ENCODE results near the gene HIGD1C. TPM values are rescaled to one million over a fixed set of nuclear protein-coding genes. Genes with fewer than 3 reads are reported as not detected.

Gene HIGD1C
- total RNA-seq, 1 experiment from 2014 or later = not detected

DNA sequence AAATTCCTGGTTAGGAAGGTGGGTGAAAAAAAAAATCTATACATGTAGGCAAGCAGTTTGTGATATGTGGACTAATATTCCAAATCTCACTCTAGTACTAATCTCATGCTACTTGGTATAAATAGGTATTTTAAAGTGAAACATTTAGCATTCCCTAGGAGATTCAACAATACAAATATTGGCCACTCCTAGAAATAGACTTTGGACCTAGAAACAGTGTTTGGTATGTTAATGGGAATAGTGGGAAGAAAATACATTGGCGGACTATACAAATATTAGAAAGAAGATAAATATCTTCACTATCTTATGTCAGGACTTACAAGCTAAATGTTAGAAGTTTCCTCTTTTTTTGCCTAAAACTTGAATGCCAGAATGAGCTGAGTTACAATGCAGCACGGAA, 28.2 kb downstream of the HIGD1C start:
- Histone ChIP-seq H3K9ac (ENCODE audit: extremely low read depth, insufficient read length, low read length) (no peak overlapping the region), H2BK120ac (ENCODE audit: low read depth, low read length, poor library complexity, severe bottlenecking) (no peak overlapping the region), H3K23ac (ENCODE audit: insufficient read length, low read depth, low read length) (no peak overlapping the region), H3K4me2 (ENCODE audit: insufficient read depth, insufficient read length, low read length) (no peak overlapping the region), H3K4ac (ENCODE audit: low read depth, low read length) (no peak overlapping the region), H4K20me1 (ENCODE audit: control insufficient read depth, insufficient read depth, insufficient read length) (no peaks in the 10 kb centered on the region), H3K27me3 (ENCODE audit: insufficient read depth, low read length) (no peaks in the 10 kb centered on the region), H4K5ac (ENCODE audit: insufficient read length, low read depth, low read length) (no peak overlapping the region), H3K79me1 (ENCODE audit: insufficient read depth, low read depth, low read length, poor library complexity, severe bottlenecking) (no peaks in the 10 kb centered on the region), H2BK12ac (ENCODE audit: insufficient read length, low read depth, low read length) (no peak overlapping the region), H3K18ac (ENCODE audit: insufficient read length, low read depth, low read length) (no peak overlapping the region), H3T11ph (ENCODE audit: low read length) (no peak overlapping the region), H3K79me2 (ENCODE audit: insufficient read depth, low read length) (no peaks in the 10 kb centered on the region), H2BK20ac (ENCODE audit: low read depth, low read length, poor library complexity, severe bottlenecking) (no peak overlapping the region), H2AFZ (ENCODE audit: low read length) (no peak overlapping the region), H4K91ac (ENCODE audit: insufficient read length, low read depth, low read length) (no peak overlapping the region), H3K14ac (ENCODE audit: insufficient read depth, low read length) (no peak overlapping the region), H3K56ac (ENCODE audit: insufficient read length, low read depth, low read length) (no peak overlapping the region), H4K8ac (replicated peaks; ENCODE audit: insufficient read length, low read depth, low read length) (no peak overlapping the region), H2AK5ac (ENCODE audit: insufficient read length, low read length) (no peak overlapping the region), H3K23me2 (ENCODE audit: insufficient read length, low read depth, low read length, poor library complexity, severe bottlenecking) (no peaks in the 10 kb centered on the region), H2BK5ac (ENCODE audit: insufficient read length, low read length) (no peak overlapping the region), H3K4me1 (ENCODE audit: insufficient read depth, low read length) (no peaks in the 10 kb centered on the region), H2BK15ac (ENCODE audit: low read depth, low read length) (no peak overlapping the region), H3K9me3 (ENCODE audit: control insufficient read depth, low read depth, low read length) (no peaks in the 10 kb centered on the region), H3K27ac (ENCODE audit: insufficient read length, low read depth, low read length) (no peak overlapping the region)
- WGBS (ENCODE audit: extremely low coverage, insufficient read length, low lambda C conversion rate) = no CpG with 5 or more reads among the region's 2 CpGs
- Mint-ChIP-seq H3K27ac (no peak overlapping the region; a peak in 1 of 7 replicates), H3K36me3 (ENCODE audit: insufficient read depth in 1 of 3, low read depth in 3 of 3) (peaks cover 2 to 7% (median 5%) of the 10 kb centered on the region in 3 experiments; a peak in 6 of 7 replicates), H3K4me3 (no peak overlapping the region), H3K4me1 (peaks cover 2 to 7% of the 10 kb centered on the region in 2 experiments), H3K27me3 (ENCODE audit: low read depth) (no peaks in the 10 kb centered on the region), H3K9me3 (peaks cover 3 to 5% of the 10 kb centered on the region in 2 experiments; a peak in 3 of 5 replicates)
- TF ChIP-seq, protein P1, sequence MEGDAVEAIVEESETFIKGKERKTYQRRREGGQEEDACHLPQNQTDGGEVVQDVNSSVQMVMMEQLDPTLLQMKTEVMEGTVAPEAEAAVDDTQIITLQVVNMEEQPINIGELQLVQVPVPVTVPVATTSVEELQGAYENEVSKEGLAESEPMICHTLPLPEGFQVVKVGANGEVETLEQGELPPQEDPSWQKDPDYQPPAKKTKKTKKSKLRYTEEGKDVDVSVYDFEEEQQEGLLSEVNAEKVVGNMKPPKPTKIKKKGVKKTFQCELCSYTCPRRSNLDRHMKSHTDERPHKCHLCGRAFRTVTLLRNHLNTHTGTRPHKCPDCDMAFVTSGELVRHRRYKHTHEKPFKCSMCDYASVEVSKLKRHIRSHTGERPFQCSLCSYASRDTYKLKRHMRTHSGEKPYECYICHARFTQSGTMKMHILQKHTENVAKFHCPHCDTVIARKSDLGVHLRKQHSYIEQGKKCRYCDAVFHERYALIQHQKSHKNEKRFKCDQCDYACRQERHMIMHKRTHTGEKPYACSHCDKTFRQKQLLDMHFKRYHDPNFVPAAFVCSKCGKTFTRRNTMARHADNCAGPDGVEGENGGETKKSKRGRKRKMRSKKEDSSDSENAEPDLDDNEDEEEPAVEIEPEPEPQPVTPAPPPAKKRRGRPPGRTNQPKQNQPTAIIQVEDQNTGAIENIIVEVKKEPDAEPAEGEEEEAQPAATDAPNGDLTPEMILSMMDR (conservative IDR thresholded peaks at IDR 0.05) = no peak
- no peak for DNase-seq

Measured in H9 (cell line).